Muscle layer of colon (tissue), 2 donors: ENCODE measurements around the gene ACE.

Experiments used
- H3K27ac ChIP-seq: one replicate; pipeline ENCODE4 v1.7.0; 2013; ENCODE audit warnings: low read depth, mild to moderate bottlenecking, low read length, moderate library complexity
- H3K27me3 ChIP-seq, 2 donors: one replicate each; pipeline ENCODE4 v1.7.0; 2013; ENCODE audit warnings: low read length in 2 of 2, mild to moderate bottlenecking in 2 of 2; ENCODE audit not compliant: insufficient read depth in 2 of 2, control insufficient read depth in 1 of 2
- H3K36me3 ChIP-seq: one replicate; pipeline ENCODE4 v1.7.0; 2013; ENCODE audit warnings: mild to moderate bottlenecking, low read length; ENCODE audit not compliant: insufficient read depth
- H3K4me1 ChIP-seq: one replicate; pipeline ENCODE4 v1.7.0; 2013; ENCODE audit warnings: mild to moderate bottlenecking, low read length; ENCODE audit not compliant: insufficient read depth
- H3K4me3 ChIP-seq, 2 donors: one replicate each; pipeline ENCODE4 v1.7.0; 2013; ENCODE audit warnings: low read length in 2 of 2, low read depth in 1 of 2, mild to moderate bottlenecking in 1 of 2, moderate library complexity in 1 of 2
- H3K9ac ChIP-seq: one replicate; pipeline ENCODE4 v1.7.0; 2013; ENCODE audit warnings: low read length
- H3K9me3 ChIP-seq: one replicate; pipeline ENCODE4 v1.7.0; 2013; ENCODE audit warnings: mild to moderate bottlenecking, low read length
- donor health status: abdominal sarcoma.
- donor health status: Adenocarcinoma of cecum.

The ACE gene

GRCh38 chr17:63486317-63487013 is 9.6 kb downstream of the ACE start:
- no peak overlapping the region for H3K4me3 ChIP-seq
- H3K27me3 ChIP-seq: peaks cover 0 to 11% of the 10 kb centered on the region in 2 donors
- H3K27ac ChIP-seq: no peak overlapping the region
- no peaks in the 10 kb centered on the region for H3K36me3 ChIP-seq
- H3K9ac ChIP-seq: no peak overlapping the region
- no peaks in the 10 kb centered on the region for H3K9me3 ChIP-seq
- H3K4me1 ChIP-seq: no peaks in the 10 kb centered on the region

- H3K4me1 ChIP-seq: no peaks in the 10 kb centered on the region
- no peaks in the 10 kb centered on the region for H3K9me3 ChIP-seq
- no peaks in the 10 kb centered on the region for H3K36me3 ChIP-seq
- H3K9ac ChIP-seq: no peak overlapping the region
- H3K27ac ChIP-seq: no peak overlapping the region
- no peak overlapping the region for H3K4me3 ChIP-seq
- peaks cover 0 to 11% of the 10 kb centered on the region in 2 donors for H3K27me3 ChIP-seq
These were observed 10.1 kb downstream of the ACE start for GRCh38 chr17:63487014-63487339.

GRCh38 chr17:63488851-63489250 is 12.0 kb downstream of the ACE start:
- no peaks in the 10 kb centered on the region for H3K36me3 ChIP-seq
- H3K27ac ChIP-seq: no peak overlapping the region
- no peaks in the 10 kb centered on the region for H3K9me3 ChIP-seq
- H3K27me3 ChIP-seq: peaks cover 0 to 6% of the 10 kb centered on the region in 2 donors
- H3K4me3 ChIP-seq: no peak overlapping the region
- H3K4me1 ChIP-seq: no peaks in the 10 kb centered on the region
- H3K9ac ChIP-seq: no peak overlapping the region

- H3K9ac ChIP-seq: no peak overlapping the region
- no peak overlapping the region for H3K4me3 ChIP-seq
- peaks cover 0 to 6% of the 10 kb centered on the region in 2 donors for H3K27me3 ChIP-seq
- no peaks in the 10 kb centered on the region for H3K36me3 ChIP-seq
- no peaks in the 10 kb centered on the region for H3K9me3 ChIP-seq
- no peaks in the 10 kb centered on the region for H3K4me1 ChIP-seq
- no peak overlapping the region for H3K27ac ChIP-seq
These were observed 12.4 kb downstream of the ACE start for GRCh38 chr17:63489291-63489690.

GRCh38 chr17:63490329-63490728 is 13.5 kb downstream of the ACE start:
- Histone ChIP-seq H3K9ac (no peak overlapping the region), H3K4me1 (no peaks in the 10 kb centered on the region), H3K27me3 (peaks cover 0 to 6% of the 10 kb centered on the region in 2 donors), H3K4me3 (no peak overlapping the region), H3K9me3 (no peaks in the 10 kb centered on the region), H3K36me3 (no peaks in the 10 kb centered on the region), H3K27ac (no peak overlapping the region)

- Histone ChIP-seq H3K27me3 (peaks cover 0 to 6% of the 10 kb centered on the region in 2 donors), H3K4me1 (no peaks in the 10 kb centered on the region), H3K9me3 (no peaks in the 10 kb centered on the region), H3K36me3 (no peaks in the 10 kb centered on the region), H3K27ac (no peak overlapping the region), H3K9ac (no peak overlapping the region), H3K4me3 (no peak overlapping the region)
These were observed 14.1 kb downstream of the ACE start for GRCh38 chr17:63490858-63491400.

GRCh38 chr17:63491413-63491812 is 14.6 kb downstream of the ACE start:
- no peak overlapping the region for H3K9ac ChIP-seq
- H3K4me3 ChIP-seq: no peak overlapping the region
- H3K36me3 ChIP-seq: no peaks in the 10 kb centered on the region
- no peaks in the 10 kb centered on the region for H3K4me1 ChIP-seq
- H3K9me3 ChIP-seq: no peaks in the 10 kb centered on the region
- H3K27ac ChIP-seq: no peak overlapping the region
- peaks cover 0 to 6% of the 10 kb centered on the region in 2 donors for H3K27me3 ChIP-seq

GRCh38 chr17:63491977-63492618 is 15.2 kb downstream of the ACE start:
- H3K4me3 ChIP-seq: no peak overlapping the region
- H3K27ac ChIP-seq: no peak overlapping the region
- H3K36me3 ChIP-seq: no peaks in the 10 kb centered on the region
- H3K9ac ChIP-seq: no peak overlapping the region
- peaks cover 0 to 6% of the 10 kb centered on the region in 2 donors for H3K27me3 ChIP-seq
- no peaks in the 10 kb centered on the region for H3K9me3 ChIP-seq
- H3K4me1 ChIP-seq: no peaks in the 10 kb centered on the region

- H3K9me3 ChIP-seq: no peaks in the 10 kb centered on the region
- H3K36me3 ChIP-seq: no peaks in the 10 kb centered on the region
- no peak overlapping the region for H3K27ac ChIP-seq
- peaks cover 0 to 6% of the 10 kb centered on the region in 2 donors for H3K27me3 ChIP-seq
- H3K9ac ChIP-seq: no peak overlapping the region
- H3K4me3 ChIP-seq: no peak overlapping the region
- no peaks in the 10 kb centered on the region for H3K4me1 ChIP-seq
These were observed 16.1 kb downstream of the ACE start for GRCh38 chr17:63492940-63493339.

- Histone ChIP-seq H3K27me3 (peaks cover 0 to 6% of the 10 kb centered on the region in 2 donors), H3K9ac (no peak overlapping the region), H3K4me1 (no peaks in the 10 kb centered on the region), H3K4me3 (no peak overlapping the region), H3K9me3 (no peaks in the 10 kb centered on the region), H3K36me3 (no peaks in the 10 kb centered on the region), H3K27ac (no peak overlapping the region)
These were observed 16.6 kb downstream of the ACE start for GRCh38 chr17:63493411-63493810.

- no peaks in the 10 kb centered on the region for H3K36me3 ChIP-seq
- no peak overlapping the region for H3K9ac ChIP-seq
- peaks cover 0 to 6% of the 10 kb centered on the region in 2 donors for H3K27me3 ChIP-seq
- no peaks in the 10 kb centered on the region for H3K9me3 ChIP-seq
- no peaks in the 10 kb centered on the region for H3K4me1 ChIP-seq
- no peak overlapping the region for H3K27ac ChIP-seq
- no peak overlapping the region for H3K4me3 ChIP-seq
These were observed 17.6 kb downstream of the ACE start for GRCh38 chr17:63494300-63494928.
